Measurements from ENCODE around the gene COLGALT1.

DNA sequence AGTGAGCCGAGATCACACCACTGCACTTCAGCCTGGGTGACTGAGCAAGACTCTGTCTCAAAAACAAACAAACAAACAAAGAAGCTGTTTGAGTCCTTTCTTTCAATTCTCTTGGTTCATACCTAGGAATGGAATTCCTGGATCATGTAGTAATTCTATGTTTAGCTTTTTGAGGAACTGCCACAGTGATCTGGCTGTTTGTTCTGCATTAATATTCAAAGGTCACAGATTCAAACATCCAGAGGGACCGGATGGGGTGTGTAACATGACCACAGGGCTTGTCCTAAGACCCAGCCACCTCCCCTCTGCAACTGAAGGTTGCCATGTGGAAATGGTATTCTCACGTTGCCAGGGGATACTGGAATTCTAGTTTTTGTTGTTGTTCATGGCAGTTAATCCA is 10.2 kb downstream of the COLGALT1 start:
- no peak for TF ChIP-seq CREB1 (CRISPR knock-in tag; IDR thresholded peaks at IDR 0.05; ENCODE audit: low read depth)
- TF ChIP-seq, protein P1, sequence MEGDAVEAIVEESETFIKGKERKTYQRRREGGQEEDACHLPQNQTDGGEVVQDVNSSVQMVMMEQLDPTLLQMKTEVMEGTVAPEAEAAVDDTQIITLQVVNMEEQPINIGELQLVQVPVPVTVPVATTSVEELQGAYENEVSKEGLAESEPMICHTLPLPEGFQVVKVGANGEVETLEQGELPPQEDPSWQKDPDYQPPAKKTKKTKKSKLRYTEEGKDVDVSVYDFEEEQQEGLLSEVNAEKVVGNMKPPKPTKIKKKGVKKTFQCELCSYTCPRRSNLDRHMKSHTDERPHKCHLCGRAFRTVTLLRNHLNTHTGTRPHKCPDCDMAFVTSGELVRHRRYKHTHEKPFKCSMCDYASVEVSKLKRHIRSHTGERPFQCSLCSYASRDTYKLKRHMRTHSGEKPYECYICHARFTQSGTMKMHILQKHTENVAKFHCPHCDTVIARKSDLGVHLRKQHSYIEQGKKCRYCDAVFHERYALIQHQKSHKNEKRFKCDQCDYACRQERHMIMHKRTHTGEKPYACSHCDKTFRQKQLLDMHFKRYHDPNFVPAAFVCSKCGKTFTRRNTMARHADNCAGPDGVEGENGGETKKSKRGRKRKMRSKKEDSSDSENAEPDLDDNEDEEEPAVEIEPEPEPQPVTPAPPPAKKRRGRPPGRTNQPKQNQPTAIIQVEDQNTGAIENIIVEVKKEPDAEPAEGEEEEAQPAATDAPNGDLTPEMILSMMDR (conservative IDR thresholded peaks at IDR 0.05; ENCODE audit: low read depth in 2 of 2), result no peak
- TF ChIP-seq EZH2 (IDR thresholded peaks at IDR 0.05; ENCODE audit: low read depth, unreplicated experiment), result no peak
- no peak for TF ChIP-seq POLR2AphosphoS5 (IDR thresholded peaks at IDR 0.05; ENCODE audit: low read depth)
- no peak for TF ChIP-seq EZH2phosphoT487 (IDR thresholded peaks at IDR 0.05; ENCODE audit: unreplicated experiment)
- TF ChIP-seq, protein P2, sequence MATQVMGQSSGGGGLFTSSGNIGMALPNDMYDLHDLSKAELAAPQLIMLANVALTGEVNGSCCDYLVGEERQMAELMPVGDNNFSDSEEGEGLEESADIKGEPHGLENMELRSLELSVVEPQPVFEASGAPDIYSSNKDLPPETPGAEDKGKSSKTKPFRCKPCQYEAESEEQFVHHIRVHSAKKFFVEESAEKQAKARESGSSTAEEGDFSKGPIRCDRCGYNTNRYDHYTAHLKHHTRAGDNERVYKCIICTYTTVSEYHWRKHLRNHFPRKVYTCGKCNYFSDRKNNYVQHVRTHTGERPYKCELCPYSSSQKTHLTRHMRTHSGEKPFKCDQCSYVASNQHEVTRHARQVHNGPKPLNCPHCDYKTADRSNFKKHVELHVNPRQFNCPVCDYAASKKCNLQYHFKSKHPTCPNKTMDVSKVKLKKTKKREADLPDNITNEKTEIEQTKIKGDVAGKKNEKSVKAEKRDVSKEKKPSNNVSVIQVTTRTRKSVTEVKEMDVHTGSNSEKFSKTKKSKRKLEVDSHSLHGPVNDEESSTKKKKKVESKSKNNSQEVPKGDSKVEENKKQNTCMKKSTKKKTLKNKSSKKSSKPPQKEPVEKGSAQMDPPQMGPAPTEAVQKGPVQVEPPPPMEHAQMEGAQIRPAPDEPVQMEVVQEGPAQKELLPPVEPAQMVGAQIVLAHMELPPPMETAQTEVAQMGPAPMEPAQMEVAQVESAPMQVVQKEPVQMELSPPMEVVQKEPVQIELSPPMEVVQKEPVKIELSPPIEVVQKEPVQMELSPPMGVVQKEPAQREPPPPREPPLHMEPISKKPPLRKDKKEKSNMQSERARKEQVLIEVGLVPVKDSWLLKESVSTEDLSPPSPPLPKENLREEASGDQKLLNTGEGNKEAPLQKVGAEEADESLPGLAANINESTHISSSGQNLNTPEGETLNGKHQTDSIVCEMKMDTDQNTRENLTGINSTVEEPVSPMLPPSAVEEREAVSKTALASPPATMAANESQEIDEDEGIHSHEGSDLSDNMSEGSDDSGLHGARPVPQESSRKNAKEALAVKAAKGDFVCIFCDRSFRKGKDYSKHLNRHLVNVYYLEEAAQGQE (IDR thresholded peaks at IDR 0.05; ENCODE audit: unreplicated experiment), result no peak
- TF ChIP-seq, protein P3, sequence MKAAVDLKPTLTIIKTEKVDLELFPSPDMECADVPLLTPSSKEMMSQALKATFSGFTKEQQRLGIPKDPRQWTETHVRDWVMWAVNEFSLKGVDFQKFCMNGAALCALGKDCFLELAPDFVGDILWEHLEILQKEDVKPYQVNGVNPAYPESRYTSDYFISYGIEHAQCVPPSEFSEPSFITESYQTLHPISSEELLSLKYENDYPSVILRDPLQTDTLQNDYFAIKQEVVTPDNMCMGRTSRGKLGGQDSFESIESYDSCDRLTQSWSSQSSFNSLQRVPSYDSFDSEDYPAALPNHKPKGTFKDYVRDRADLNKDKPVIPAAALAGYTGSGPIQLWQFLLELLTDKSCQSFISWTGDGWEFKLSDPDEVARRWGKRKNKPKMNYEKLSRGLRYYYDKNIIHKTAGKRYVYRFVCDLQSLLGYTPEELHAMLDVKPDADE (IDR thresholded peaks at IDR 0.05), result no peak
- TF ChIP-seq JUNB (IDR thresholded peaks at IDR 0.05; ENCODE audit: unreplicated experiment), result no peak
- TF ChIP-seq, protein P4, sequence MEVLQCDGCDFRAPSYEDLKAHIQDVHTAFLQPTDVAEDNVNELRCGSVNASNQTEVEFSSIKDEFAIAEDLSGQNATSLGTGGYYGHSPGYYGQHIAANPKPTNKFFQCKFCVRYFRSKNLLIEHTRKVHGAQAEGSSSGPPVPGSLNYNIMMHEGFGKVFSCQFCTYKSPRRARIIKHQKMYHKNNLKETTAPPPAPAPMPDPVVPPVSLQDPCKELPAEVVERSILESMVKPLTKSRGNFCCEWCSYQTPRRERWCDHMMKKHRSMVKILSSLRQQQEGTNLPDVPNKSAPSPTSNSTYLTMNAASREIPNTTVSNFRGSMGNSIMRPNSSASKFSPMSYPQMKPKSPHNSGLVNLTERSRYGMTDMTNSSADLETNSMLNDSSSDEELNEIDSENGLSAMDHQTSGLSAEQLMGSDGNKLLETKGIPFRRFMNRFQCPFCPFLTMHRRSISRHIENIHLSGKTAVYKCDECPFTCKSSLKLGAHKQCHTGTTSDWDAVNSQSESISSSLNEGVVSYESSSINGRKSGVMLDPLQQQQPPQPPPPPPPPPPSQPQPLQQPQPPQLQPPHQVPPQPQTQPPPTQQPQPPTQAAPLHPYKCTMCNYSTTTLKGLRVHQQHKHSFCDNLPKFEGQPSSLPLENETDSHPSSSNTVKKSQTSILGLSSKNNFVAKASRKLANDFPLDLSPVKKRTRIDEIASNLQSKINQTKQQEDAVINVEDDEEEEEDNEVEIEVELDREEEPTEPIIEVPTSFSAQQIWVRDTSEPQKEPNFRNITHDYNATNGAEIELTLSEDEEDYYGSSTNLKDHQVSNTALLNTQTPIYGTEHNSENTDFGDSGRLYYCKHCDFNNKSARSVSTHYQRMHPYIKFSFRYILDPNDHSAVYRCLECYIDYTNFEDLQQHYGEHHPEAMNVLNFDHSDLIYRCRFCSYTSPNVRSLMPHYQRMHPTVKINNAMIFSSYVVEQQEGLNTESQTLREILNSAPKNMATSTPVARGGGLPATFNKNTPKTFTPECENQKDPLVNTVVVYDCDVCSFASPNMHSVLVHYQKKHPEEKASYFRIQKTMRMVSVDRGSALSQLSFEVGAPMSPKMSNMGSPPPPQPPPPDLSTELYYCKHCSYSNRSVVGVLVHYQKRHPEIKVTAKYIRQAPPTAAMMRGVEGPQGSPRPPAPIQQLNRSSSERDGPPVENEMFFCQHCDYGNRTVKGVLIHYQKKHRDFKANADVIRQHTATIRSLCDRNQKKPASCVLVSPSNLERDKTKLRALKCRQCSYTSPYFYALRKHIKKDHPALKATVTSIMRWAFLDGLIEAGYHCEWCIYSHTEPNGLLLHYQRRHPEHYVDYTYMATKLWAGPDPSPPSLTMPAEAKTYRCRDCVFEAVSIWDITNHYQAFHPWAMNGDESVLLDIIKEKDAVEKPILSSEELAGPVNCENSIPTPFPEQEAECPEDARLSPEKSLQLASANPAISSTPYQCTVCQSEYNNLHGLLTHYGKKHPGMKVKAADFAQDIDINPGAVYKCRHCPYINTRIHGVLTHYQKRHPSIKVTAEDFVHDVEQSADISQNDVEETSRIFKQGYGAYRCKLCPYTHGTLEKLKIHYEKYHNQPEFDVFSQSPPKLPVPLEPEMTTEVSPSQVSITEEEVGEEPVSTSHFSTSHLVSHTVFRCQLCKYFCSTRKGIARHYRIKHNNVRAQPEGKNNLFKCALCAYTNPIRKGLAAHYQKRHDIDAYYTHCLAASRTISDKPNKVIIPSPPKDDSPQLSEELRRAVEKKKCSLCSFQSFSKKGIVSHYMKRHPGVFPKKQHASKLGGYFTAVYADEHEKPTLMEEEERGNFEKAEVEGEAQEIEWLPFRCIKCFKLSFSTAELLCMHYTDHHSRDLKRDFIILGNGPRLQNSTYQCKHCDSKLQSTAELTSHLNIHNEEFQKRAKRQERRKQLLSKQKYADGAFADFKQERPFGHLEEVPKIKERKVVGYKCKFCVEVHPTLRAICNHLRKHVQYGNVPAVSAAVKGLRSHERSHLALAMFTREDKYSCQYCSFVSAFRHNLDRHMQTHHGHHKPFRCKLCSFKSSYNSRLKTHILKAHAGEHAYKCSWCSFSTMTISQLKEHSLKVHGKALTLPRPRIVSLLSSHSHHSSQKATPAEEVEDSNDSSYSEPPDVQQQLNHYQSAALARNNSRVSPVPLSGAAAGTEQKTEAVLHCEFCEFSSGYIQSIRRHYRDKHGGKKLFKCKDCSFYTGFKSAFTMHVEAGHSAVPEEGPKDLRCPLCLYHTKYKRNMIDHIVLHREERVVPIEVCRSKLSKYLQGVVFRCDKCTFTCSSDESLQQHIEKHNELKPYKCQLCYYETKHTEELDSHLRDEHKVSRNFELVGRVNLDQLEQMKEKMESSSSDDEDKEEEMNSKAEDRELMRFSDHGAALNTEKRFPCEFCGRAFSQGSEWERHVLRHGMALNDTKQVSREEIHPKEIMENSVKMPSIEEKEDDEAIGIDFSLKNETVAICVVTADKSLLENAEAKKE (CRISPR knock-in tag; IDR thresholded peaks at IDR 0.05), result no peak
- TF ChIP-seq ZNF331 (CRISPR knock-in tag; IDR thresholded peaks at IDR 0.05; ENCODE audit: low read depth), result no peak
- no peak for TF ChIP-seq STAT1 (IDR thresholded peaks at IDR 0.05; ENCODE audit: unreplicated experiment)
